Astrocyte (in vitro differentiated cells and primary cell): ENCODE measurements around the gene SGCA.

Experiments used
- EZH2 ChIP-seq: IDR thresholded peaks from 2 replicates; pipeline ENCODE4 v1.6.1; 2012; ENCODE audit warnings: mild to moderate bottlenecking, low read length, inconsistent platforms; ENCODE audit not compliant: insufficient read depth
- TF ChIP-seq, protein P1 (sequence below): IDR thresholded peaks from 2 replicates; pipeline ENCODE4 v1.5.1; 2011; ENCODE audit warnings: low read depth, mild to moderate bottlenecking, inconsistent platforms, low read length, moderate library complexity; ENCODE audit not compliant: insufficient read depth

DNA sequence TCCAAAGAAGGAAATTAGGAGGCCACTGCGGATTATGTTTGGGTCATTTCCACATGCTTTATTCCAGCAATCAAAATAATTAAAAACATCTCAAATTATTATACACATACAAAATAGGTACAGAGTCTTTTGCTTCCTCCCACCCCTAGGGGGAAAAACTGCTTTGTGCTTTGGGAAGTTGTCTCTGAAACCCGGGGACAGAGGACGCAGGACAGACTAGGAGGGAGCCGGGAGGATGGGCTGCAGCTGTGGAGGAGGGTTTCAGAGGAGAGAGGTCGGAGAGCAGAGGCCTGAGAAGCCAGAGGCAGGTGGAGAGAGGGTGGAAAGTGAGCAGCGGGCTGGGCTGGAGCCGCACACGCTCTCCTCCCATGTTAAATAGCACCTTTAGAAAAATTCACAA, 18.3 kb downstream of the SGCA start:
- TF ChIP-seq, protein P1, sequence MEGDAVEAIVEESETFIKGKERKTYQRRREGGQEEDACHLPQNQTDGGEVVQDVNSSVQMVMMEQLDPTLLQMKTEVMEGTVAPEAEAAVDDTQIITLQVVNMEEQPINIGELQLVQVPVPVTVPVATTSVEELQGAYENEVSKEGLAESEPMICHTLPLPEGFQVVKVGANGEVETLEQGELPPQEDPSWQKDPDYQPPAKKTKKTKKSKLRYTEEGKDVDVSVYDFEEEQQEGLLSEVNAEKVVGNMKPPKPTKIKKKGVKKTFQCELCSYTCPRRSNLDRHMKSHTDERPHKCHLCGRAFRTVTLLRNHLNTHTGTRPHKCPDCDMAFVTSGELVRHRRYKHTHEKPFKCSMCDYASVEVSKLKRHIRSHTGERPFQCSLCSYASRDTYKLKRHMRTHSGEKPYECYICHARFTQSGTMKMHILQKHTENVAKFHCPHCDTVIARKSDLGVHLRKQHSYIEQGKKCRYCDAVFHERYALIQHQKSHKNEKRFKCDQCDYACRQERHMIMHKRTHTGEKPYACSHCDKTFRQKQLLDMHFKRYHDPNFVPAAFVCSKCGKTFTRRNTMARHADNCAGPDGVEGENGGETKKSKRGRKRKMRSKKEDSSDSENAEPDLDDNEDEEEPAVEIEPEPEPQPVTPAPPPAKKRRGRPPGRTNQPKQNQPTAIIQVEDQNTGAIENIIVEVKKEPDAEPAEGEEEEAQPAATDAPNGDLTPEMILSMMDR, result no peak
- TF ChIP-seq EZH2, result no peak
